Activated T-cell treated with anti-CD3 and anti-CD28 coated beads, Interleukin-2, amount 50 U/mL, for 72 hours (primary cell): ENCODE data around the gene PLCD3. TPM values are rescaled to one million over a fixed set of nuclear protein-coding genes. Genes with fewer than 3 reads are reported as not detected.

Source experiments
- ATAC-seq, 2 donors: fragments of 150-1000 bp; cut with Tn5 transposase; replicated peaks in 1 of 2; 2 replicates each; pipeline ENCODE4 v1.10.0; 2021; ENCODE audit warnings: moderate library complexity in 2 of 2, mild to moderate bottlenecking in 1 of 2
- DNase-seq, 2 donors: peaks; one replicate each; pipeline ENCODE4 v3.0.0; 2021 to 2022; ENCODE audit warnings: mixed read lengths in 1 of 2
- H3K27ac Mint-ChIP-seq: one replicate; pipeline ENCODE4 v1.8.0; 2022; ENCODE audit warnings: mild to moderate bottlenecking, moderate library complexity, mixed read lengths
- H3K27me3 Mint-ChIP-seq: one replicate; pipeline ENCODE4 v1.8.0; 2022; ENCODE audit warnings: low read depth, mixed read lengths
- H3K36me3 Mint-ChIP-seq, 2 donors: one replicate each; pipeline ENCODE4 v1.8.0; 2022; ENCODE audit warnings: mixed read lengths in 2 of 2, mild to moderate bottlenecking in 1 of 2; ENCODE audit not compliant: insufficient read depth in 2 of 2
- H3K4me1 Mint-ChIP-seq: one replicate; pipeline ENCODE4 v1.8.0; 2022; ENCODE audit warnings: low read depth, mixed read lengths
- H3K4me3 Mint-ChIP-seq, 2 donors: one replicate each; pipeline ENCODE4 v1.8.0; 2022; ENCODE audit warnings: mild to moderate bottlenecking in 2 of 2, mixed read lengths in 2 of 2, moderate library complexity in 2 of 2
- H3K9me3 Mint-ChIP-seq, 2 donors: one replicate each; pipeline ENCODE4 v1.8.0; 2022; ENCODE audit warnings: mixed read lengths in 2 of 2
- total RNA-seq, 2 donors: library from RNA; stranded (reverse); gene quantifications; one replicate each; pipeline ENCODE4 v1.2.3, GENCODE V29; 2022

PLCD3 gene
- total RNA-seq, 2 donors from 2014 or later, result 3.1 to 4.5 TPM

- Mint-ChIP-seq H3K4me1 (peaks cover 60% of the 10 kb centered on the region), H3K27ac (peak overlapping the region; percentile 76), H3K36me3 (peaks cover 5 to 20% of the 10 kb centered on the region in 2 donors)
Observed at GRCh38 chr17:45063198-45063597, 69.1 kb downstream of the PLCD3 start.

GRCh38 chr17:45061606-45062205, 70.6 kb downstream of the PLCD3 start:
- ATAC-seq, result no peak
- Mint-ChIP-seq H3K27ac (peak overlapping the region; percentile 98), H3K9me3 (no peaks in the 10 kb centered on the region), H3K27me3 (no peaks in the 10 kb centered on the region), H3K4me3 (peak overlapping the region; percentile 75 to 92), H3K4me1 (peaks cover 60% of the 10 kb centered on the region), H3K36me3 (peaks cover 5 to 11% of the 10 kb centered on the region in 2 donors)
- no peak for DNase-seq

More at GRCh38 chr17:45063198-45063597, 69.1 kb downstream of the PLCD3 start:
- Mint-ChIP-seq H3K27me3 (no peaks in the 10 kb centered on the region), H3K4me3 (peak overlapping the region; percentile 75 to 92), H3K9me3 (no peaks in the 10 kb centered on the region)
- ATAC-seq (no peak), DNase-seq (no peak)

- peaks cover 5 to 11% of the 10 kb centered on the region in 2 donors for H3K36me3 Mint-ChIP-seq
- ATAC-seq (peak; percentile 91), DNase-seq (peak; percentile 94 to 97)
- peaks cover 64% of the 10 kb centered on the region for H3K4me1 Mint-ChIP-seq
- no peaks in the 10 kb centered on the region for H3K9me3 Mint-ChIP-seq
- peak within 1 kb of the TSS; percentile 75 to 92 for H3K4me3 Mint-ChIP-seq
- H3K27ac Mint-ChIP-seq, result peak within 1 kb of the TSS; percentile 98
- H3K27me3 Mint-ChIP-seq, result no peaks in the 10 kb centered on the region
Observed at GRCh38 chr17:45060797-45061605, 71.3 kb downstream of the PLCD3 start, which contains the start of gene NMT1. Gene NMT1 (plus strand): TSS chr17:45061317. CDS start chr17:45061330, 13 bp downstream.

GRCh38 chr17:45060382-45060796, 71.9 kb downstream of the PLCD3 start:
- H3K9me3 Mint-ChIP-seq, result no peaks in the 10 kb centered on the region
- H3K27me3 Mint-ChIP-seq, result no peaks in the 10 kb centered on the region
- no peak for DNase-seq
- ATAC-seq, result peak in 1 of 2 donors; percentile 0
- H3K4me3 Mint-ChIP-seq, result peak overlapping the region; percentile 75 to 92
- H3K4me1 Mint-ChIP-seq, result peaks cover 70% of the 10 kb centered on the region
- H3K36me3 Mint-ChIP-seq, result peaks cover 5 to 11% of the 10 kb centered on the region in 2 donors
- H3K27ac Mint-ChIP-seq, result peak overlapping the region; percentile 98

Other genes starting within 250 kb of the PLCD3 start
- gene EFTUD2, start 233.1 kb downstream of the PLCD3 start, total RNA-seq, result 100 to 1,000 TPM; 123 to 132 TPM
- gene GFAP, start 217.0 kb downstream of the PLCD3 start, total RNA-seq, result not detected
- gene KIF18B, start 184.7 kb downstream of the PLCD3 start, total RNA-seq, result 10 to 100 TPM; 33.0 to 48.1 TPM
- 1 to 10 TPM in 1 of 2 donors, under 1 TPM in 1; 0.94 to 2.0 TPM for gene C1QL1, start 164.2 kb downstream of the PLCD3 start, total RNA-seq
- 10 to 100 TPM; 42.0 to 59.2 TPM for gene DCAKD, start 80.9 kb downstream of the PLCD3 start, total RNA-seq
- 100 to 1,000 TPM; 130 to 145 TPM for gene NMT1, start 71.2 kb downstream of the PLCD3 start, total RNA-seq
- gene ACBD4, start 3.2 kb upstream of the PLCD3 start, total RNA-seq, result 10 to 100 TPM; 17.9 to 20.1 TPM
- 10 to 100 TPM; 58.0 to 63.3 TPM for gene HEXIM1, start 16.0 kb upstream of the PLCD3 start, total RNA-seq
- 10 to 100 TPM; 12.5 to 13.0 TPM for gene HEXIM2, start 29.4 kb upstream of the PLCD3 start, total RNA-seq
- gene FMNL1, start 89.4 kb upstream of the PLCD3 start, total RNA-seq, result 100 to 1,000 TPM; 559 to 689 TPM
- gene SPATA32, start 129.6 kb upstream of the PLCD3 start, total RNA-seq, result 1 to 10 TPM; 1.4 to 1.7 TPM
- gene MAP3K14, start 184.5 kb upstream of the PLCD3 start, total RNA-seq, result 10 to 100 TPM; 71.8 to 78.0 TPM